Endometrial microvascular endothelial cells (primary cell): ENCODE data around the gene TOM1. TPM values are rescaled to one million over a fixed set of nuclear protein-coding genes. Genes with fewer than 3 reads are reported as not detected.

Source experiments
- in situ Hi-C: cut with HindIII; loops from 2 replicates; pipeline ENCODE4 v1.10.0; 2017; ENCODE audit warnings: low sequenced_read_pairs, low pct_unique_long_range_greater_than_20kb; ENCODE audit errors: inconsistent ontology term
- total RNA-seq: library from RNA; depleted of rRNA; stranded (reverse); fragments of >200 nt; gene quantifications from one replicate; pipeline ENCODE4 v1.2.3, GENCODE V29; 2015; ENCODE audit errors: inconsistent ontology term

Gene TOM1
- total RNA-seq, 1 donor from 2014 or later: 20.1 TPM

DNA sequence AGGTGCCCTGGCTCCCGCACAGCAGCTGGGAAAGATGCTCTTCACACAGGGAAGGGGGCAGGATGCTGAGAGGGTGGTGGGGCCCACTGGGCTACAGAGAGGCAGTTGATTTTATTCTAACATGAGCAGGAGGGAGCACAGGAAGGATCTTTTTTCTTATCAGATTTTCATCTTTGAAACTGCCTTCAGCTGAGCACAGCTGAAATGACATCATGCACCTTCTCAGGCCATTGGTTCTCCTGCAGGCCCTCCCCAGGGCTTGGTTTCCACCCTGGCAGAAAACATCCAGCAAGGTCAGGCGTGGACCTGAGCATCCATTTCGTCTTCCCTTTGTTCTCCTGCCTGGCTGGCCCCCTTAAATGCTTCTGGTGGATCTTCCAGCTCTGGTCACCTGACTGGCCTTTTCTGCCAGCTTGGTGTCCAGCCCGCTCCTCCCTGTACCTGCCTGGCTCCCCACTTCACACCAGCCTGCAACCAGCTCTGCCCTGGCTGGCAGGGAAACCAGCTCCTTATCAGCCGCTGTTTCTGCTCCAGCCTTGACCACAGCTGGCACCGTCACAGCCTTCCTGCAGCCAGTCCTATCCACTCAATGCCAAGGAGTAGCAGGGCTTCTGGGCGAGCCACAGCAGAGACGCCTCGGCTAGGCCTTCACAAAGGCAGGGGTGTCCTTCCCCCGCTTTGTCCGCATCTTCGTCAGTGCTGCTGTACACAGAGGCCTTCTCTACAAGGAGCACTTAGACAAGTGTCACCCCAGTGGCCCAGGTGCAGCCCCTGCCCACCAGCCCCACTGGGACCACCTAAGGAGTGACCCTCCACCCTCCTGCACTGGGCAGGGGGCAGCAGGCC, 36.5 kb downstream of the TOM1 start:
- in situ Hi-C loops: no loop called here

- in situ Hi-C loops: no loop called here
Measured at GRCh38 chr22:35337932-35338331, 38.2 kb downstream of the TOM1 start.

- in situ Hi-C loops: no loop called here
Measured at GRCh38 chr22:35341090-35341874, 41.6 kb downstream of the TOM1 start.

DNA sequence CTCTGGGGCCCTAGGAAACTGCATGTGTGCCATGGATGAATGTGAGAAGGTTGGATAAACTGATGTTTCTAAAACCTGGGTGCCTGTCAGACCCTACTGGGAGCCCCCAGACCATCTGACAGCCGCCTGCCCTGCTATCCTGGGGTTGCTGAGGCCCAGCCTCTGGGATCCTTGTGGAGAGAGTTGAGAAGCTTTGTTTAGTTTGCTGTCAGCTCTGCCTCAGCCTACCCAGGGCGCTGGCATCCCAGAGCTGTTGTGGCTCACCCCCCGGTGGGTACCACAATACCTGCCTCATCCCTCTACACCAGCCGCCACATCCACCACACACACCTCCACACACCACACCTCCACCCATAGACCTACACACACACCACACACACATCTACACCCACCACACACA, 42.7 kb downstream of the TOM1 start:
- in situ Hi-C loops: no loop called here

- in situ Hi-C loops: no loop called here
Measured at GRCh38 chr22:35343664-35344550, 44.2 kb downstream of the TOM1 start.

DNA sequence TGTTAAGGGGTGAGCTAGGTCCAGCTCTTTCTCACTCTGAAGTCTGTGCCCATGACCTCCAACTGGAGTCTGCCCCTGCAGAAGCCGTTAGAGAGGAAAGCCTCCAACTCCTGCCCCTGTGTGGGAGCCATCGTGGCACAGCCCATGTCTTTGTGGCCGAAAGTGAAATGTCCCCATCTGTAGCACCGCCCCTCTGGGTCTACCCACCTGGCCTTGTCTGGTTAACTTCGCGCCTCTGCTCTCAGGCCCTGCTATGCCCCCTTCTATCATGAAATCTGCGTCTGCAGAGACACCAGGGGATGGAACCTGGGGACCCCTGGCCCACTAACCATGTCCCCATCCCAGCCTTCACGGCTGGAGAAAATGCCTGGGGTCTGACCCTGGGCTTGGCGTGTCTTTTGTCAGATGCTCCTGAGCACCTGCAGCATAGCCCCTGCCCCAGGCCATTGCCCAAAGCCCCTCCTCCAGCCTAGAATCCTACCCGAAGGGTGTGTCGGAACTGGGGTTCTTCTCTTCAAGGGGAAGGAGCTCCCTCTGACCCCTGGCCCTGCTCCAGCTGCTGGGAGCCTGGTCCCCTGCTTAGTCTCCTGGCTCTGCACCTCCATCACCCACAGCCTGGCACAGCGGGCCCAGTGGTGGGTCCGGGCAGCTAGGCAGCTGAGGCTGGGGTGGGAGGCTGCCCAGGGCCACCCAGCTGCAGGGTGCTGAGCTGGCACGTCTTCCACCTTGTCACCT, 45.4 kb downstream of the TOM1 start:
- in situ Hi-C loops: no loop called here

- in situ Hi-C loops: no loop called here
Measured at GRCh38 chr22:35345808-35346505, 46.3 kb downstream of the TOM1 start.

DNA sequence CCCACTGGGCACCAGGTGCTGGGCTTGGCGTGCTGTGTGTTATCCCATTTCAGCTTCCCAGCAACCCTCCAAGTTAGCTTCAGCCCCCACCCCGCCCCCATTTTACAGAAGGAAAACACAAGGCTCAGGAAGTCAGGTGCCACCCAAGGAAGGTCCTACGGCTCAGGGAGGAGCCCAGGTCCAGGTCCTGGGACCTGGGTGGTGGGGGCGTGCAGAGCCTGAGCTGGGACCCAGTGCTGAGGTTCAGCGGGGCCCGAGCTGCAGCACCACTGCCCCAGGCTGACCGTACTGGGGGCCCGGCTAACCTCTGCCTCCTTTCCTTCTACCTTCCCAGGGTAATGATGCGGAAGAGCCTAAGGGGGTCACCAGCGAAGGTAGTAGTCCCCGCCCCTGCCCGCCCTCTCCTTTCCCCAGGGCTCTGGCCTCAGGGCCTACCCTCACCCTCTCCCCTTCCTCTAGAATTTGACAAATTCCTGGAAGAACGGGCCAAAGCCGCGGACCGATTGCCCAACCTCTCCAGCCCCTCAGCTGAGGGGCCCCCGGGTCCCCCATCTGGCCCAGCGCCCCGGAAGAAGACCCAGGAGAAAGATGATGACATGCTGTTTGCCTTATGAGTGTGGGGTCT, 47.0 kb downstream of the TOM1 start:
- in situ Hi-C loops: no loop called here

GRCh38 chr22:35347462-35347861, 47.8 kb downstream of the TOM1 start:
- in situ Hi-C loops: no loop called here

DNA sequence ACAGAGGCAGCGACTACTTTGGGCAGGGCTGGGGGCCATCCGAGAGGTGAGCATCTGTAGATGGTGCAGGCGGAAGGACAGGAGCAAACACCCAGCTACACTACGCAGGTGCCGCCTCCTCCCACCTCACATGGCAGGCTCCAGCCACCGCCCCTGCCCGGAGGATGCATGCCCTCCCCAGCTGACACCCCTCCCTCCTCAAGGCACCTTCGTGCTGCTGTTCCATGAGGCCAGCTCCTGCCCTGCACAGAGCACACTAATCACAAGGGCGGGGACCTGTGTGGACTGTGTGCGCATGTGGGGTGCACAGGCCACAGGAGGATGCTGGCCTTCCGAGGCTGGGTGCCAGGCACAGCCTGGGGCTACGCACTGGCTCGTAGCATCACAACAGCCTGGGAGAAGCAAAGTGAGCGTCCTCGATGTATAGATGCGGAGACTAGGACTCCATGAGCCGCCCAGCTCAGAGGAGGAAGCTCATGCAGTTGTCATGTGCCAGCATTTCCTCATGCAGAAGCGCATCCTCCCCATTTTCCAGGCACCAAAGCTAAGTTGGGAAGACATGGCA, 48.4 kb downstream of the TOM1 start:
- in situ Hi-C loops: no loop called here

DNA sequence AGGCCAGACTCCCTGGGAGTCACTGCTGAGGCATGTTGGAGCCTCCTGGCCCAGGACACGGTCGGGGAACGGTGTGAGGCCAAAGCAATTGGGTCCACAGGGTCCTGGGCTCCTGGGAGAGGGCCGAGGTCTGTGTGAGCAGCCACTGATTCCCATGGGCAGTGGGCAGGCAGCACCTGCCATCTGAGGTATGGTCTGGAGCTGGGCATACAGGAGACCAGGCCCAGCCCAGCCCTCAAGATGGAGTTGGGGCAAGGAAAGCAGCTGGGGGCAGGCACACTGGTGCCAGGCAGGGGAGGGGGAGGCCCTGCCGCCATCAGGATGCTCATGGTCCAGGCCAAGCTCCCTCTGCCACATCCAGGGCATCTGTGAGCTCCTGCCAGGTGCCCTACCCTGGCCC, 49.0 kb downstream of the TOM1 start:
- in situ Hi-C loops: no loop called here

DNA sequence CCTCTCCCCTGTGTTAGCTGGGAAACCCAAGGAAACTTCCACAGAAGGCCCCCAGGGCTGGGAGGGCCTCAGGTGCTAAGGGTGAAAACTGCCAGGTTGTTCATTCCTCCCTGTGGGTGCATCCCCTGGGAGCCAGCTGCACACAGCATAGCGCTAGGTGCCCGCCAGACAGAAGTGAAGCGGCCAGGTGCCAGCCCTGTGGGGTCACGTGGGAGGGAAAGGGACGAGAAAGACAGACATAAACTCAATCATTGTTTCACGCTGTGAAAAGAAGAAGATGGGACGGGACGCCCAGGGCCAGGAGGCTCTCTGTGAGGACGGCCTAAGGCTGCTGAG, 49.6 kb downstream of the TOM1 start:
- in situ Hi-C loops: no loop called here

DNA sequence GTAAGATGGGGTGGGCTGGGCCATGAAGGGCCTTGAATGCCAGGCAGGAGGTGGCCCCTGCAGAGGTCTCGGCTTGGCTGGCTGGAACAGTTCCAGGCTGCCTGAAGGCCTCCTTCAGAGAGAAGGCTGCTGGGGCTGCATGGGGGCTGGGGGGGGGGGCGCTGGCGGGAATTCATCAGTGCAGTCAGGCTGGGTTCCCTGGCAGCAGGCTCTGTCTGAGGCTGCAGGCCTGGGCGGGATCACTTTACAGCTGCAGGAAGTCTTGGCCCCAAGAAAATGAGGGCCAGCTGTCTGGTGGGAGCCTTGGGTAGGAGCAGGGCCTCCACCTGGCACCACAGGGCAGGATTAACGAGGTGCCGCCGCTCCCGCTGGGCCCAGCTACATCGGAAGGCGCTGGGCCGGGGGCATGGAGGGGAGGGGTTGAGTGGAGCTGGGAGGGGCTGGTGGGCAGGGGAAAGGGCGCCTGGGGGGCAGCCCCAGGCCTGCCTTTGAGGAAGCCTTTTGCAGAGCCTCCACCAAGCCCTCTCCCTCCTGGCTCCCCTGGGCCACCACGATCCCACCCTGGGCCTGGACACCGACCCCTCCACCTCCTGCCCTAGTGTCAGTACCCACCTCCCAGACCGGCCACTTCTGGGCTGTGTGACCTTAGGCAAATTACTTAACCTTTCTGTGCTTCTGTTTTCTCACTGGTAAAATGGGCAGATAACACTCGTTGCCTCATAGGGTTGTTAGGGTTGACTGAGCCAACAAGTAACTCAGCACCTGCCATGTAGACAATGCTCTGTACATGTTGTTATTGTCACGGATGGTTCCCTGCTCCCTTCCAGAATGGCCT, 50.2 kb downstream of the TOM1 start:
- in situ Hi-C loops: no loop called here

- in situ Hi-C loops: no loop called here
Measured at GRCh38 chr22:35350539-35351503, 51.1 kb downstream of the TOM1 start.

DNA sequence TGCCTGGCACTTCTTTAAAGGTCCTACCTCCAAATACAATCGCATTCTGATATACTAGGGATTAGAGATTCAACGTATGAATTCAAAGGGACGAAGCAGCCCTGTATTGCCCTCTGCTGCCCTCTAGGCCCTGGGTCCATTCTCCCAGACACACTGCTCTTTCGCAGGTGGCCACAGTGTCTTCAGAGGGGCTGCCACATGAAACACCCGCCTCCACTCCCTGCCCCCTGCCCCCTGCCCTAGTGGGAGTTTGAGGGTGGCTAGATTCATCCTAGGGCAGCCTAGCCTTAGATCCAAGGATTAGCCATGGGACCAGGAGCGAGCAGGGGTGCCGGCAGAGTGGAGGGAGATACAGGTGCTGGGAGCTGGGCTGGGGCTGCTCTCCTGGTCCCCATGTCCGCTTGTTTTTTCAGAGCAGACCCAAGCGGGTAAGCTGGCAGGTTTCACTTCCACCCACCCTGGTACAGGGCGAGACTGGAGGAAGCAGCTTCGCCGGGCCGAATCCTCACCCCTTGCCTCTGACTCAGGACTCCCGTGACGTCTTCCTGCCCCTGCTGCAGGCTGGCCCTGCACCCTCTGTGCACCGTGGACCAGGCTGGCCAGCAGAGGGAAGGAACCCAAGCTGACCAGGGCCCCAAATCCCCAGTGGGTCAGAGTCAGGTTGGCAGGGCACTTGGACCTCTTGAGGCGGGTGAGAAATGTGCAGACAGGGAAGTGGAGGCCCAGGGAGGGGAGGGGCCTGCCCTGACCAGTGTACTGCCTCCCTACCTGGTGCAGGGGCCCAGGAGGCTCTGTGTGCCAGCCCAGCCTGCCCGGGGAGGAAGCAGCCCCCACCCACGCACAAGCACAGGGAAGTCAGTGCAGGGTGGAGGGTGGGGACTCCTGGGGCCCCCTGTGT, 52.8 kb downstream of the TOM1 start:
- in situ Hi-C loops: no loop called here
